CD4-positive, alpha-beta T cell treated with Interferon alpha-2 for 1 hour (primary cell): ENCODE results near the gene AASDHPPT.
"Not testable (repeated sequence)": the region's sequence is repeated elsewhere in the genome, so short reads cannot be mapped to it uniquely, and the experiment has no call there.

Experiments used
- DNase-seq, 2 donors: peaks; one replicate each; pipeline ENCODE4 v3.0.0-alpha.2; 2020 to 2022

AASDHPPT gene, protein sequence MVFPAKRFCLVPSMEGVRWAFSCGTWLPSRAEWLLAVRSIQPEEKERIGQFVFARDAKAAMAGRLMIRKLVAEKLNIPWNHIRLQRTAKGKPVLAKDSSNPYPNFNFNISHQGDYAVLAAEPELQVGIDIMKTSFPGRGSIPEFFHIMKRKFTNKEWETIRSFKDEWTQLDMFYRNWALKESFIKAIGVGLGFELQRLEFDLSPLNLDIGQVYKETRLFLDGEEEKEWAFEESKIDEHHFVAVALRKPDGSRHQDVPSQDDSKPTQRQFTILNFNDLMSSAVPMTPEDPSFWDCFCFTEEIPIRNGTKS

DNA sequence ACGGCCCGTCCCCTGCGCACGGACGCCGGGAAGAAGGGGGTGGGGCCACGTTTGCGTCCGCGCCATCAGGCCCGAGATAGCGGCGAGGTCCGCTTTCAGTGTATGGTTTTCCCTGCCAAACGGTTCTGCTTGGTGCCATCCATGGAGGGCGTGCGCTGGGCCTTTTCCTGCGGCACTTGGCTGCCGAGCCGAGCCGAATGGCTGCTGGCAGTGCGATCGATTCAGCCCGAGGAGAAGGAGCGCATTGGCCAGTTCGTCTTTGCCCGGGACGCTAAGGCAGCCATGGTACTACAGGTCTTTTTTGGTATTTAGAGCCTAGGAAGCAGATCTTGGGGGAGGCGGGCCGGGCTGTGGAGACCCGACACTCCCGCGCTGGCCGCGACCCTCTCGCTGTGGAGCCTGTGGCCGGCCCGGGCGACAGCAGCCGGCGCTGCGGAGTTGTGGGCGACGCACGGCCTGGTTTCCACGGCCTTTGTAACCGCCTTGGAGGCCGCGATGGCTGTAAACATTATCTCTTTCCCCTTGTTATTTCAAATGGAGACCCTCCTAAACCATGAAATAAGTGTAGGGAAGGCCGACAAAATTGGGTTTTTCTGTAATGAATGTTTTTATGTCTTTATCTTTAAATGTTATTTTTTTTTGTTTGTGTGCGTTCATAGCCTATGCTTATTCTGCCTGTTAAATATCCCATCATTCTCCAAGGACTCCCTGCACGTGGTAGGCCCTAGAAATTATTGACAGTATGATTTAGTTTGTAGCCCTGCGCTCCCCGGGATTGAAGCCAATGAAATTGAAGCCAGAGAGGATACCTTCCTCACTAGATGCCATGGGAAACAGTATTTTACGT lies at the start of gene AASDHPPT:
Gene AASDHPPT, plus strand, starts transcription at position 54 of the 847 bp plus-strand sequence. Its CDS starts 49 bp downstream, at position 103.
- DNase-seq = no peak

DNA sequence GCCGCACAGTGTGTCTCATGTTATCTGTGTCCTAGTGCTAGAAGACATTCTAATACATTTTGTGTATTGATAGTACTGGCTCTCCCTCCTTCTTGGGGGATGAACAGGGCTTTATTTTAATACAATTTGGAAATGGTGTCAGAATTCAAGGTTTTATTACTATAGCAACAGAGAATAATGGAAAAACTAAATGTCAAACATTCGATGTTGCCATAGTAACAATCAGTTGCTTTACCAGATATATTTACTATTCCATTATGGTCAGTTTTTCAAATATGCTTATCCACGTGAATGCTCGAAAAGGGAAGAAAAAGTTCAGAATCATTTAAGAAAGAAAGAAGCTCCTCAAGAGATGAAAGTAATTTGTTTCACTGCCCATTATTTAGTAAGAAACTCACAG lies 46.9 kb upstream of the AASDHPPT start:
- no peak for DNase-seq

GRCh38 chr11:106031202-106031810 lies 46.2 kb upstream of the AASDHPPT start:
- no peak for DNase-seq

- DNase-seq = no peak
Observed at GRCh38 chr11:106031936-106032335, 45.5 kb upstream of the AASDHPPT start.

DNA sequence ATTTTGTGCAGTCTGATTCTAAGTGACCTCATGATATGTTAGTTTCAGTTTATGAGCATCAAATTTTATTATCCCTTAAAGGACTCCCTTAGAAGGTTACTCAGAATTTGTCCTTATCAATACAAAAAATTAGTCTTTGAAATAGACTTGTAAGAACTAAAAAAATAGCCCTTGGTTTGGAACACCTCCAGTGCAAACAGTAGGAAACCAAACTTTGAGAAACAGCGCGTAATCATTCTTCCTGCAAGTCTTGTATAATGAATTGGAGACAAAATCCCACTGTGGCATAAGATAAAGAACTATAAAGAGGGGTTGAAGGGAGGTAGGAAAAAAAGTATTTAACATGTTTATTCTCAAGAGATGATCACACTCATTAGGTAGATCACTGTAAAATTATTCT lies 44.6 kb upstream of the AASDHPPT start:
- no peak for DNase-seq

DNA sequence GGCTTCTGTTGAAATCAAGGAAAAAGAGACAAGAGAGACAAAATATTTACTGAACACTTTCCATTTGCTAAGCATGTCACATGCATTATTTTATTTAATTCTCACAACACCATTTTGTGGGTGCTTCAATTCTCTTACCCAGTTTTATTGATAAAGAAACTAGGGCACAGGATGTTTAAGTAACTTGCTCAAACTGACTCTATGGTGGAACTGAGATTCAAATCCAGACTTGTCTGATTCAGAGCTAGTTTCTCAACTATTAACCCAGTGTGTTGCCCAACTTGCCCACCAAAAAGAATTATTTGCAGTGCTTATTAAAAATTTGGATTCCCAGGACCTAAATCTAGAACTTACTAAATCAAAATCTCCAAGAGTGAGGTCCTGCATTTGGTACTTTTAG lies 33.9 kb upstream of the AASDHPPT start:
- DNase-seq = no peak

DNA sequence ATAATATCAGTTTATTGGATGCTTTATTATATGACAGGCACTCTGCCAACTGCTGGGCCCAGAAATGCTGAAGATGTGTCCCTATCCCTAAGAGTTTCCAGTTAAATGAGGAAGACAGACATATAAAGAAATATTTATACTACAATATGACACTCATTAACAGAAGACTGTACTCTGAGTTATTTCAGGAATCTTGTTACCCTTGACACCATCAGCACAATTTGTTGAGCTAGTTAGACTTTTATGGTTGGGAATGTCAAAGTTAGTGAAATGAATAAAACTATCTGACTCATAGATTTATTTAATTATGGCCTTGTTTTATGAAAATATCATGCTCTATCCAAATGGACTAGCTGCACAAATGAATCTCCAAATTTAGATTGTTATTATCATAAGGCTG lies 29.8 kb upstream of the AASDHPPT start:
- DNase-seq = no peak

GRCh38 chr11:106049727-106050476 lies 27.6 kb upstream of the AASDHPPT start:
- no peak for DNase-seq

GRCh38 chr11:106051103-106051502 lies 26.4 kb upstream of the AASDHPPT start:
- no peak for DNase-seq

DNA sequence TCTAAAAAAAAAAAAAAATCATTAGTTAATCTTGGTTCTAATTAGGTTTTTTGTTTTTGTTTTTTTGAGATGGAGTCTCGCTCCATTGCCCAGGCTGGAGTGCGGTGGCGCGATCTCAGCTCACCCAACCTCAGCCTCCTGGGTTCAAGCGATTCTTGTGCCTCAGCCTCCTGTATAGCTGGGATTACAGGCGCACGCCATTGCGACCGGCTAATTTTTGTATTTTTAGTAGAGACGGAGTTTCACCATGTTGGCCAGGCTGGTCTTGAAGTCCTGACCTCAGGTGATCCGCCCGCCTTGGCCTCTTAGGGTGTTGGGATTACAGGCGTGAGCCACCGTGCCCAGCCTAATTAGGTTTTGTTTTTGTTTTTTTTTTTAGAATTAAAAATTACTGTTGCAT lies 19.1 kb upstream of the AASDHPPT start:
- DNase-seq = not testable (repeated sequence)

DNA sequence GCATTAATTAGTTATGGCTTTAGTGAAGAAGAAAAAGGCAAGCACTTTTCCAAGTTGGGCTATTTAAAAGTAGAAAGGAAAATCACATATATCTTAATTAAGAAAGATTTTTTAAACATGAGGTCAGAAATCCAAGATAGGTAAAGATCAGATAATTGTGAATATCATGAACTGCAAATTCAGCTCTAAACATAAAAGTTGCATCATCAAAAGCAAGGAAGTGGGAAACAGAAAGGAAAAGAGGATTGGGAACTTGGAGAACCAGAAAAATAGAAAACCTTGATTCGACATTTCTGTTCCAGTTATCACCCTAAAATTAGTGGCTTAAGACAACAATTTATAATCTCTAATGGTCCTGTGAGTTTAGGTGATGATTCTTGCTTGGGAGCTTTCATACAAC lies 17.8 kb upstream of the AASDHPPT start:
- no peak for DNase-seq

DNA sequence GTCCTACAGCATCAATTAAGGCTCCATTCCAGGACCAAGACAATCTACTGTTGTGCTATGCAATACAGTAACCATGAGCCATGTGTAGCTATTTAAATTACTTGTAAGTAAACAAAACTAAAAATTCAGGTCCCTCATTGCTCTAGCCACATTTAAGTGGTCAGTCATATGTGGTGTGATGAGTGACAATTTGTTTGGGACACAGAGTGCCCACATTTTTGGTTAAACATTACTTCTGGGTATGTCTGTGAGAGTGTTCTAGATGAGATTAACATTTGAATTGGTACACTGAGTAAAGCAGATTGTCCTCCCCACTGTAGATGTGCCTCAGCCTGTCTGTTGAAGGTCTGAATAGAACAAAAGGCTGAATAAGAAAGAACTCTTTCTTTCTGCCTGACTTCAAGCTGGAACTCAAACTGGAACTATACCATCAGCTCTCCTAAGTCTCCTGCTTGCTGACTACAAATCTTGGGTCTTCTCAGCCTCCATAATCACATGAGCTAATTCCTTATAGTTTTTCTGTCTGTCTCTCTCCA lies 16.1 kb upstream of the AASDHPPT start:
- no peak for DNase-seq

- DNase-seq = no peak
Observed at GRCh38 chr11:106061954-106062949, 15.2 kb upstream of the AASDHPPT start.

GRCh38 chr11:106063009-106063408 lies 14.5 kb upstream of the AASDHPPT start:
- no peak for DNase-seq

DNA sequence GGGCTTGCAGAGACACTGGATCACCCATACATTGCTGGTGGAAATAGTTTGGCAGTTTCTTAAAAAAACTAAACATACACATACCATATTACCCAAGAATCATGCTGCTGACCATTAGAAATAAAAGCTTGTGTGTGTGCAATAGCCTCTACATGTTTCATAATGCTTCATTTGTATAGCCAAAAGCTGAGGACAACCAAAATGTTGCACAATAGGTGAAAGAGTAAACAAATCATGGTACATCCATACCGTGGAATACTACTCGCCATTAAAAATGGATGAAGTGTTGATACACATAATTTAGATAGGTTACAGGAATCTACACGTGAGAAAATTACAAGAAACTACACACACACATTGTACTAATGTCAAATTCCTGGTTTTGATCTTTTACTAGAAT lies 6.9 kb upstream of the AASDHPPT start:
- DNase-seq = no peak

GRCh38 chr11:106072804-106073203 lies 4.7 kb upstream of the AASDHPPT start:
- no peak for DNase-seq

DNA sequence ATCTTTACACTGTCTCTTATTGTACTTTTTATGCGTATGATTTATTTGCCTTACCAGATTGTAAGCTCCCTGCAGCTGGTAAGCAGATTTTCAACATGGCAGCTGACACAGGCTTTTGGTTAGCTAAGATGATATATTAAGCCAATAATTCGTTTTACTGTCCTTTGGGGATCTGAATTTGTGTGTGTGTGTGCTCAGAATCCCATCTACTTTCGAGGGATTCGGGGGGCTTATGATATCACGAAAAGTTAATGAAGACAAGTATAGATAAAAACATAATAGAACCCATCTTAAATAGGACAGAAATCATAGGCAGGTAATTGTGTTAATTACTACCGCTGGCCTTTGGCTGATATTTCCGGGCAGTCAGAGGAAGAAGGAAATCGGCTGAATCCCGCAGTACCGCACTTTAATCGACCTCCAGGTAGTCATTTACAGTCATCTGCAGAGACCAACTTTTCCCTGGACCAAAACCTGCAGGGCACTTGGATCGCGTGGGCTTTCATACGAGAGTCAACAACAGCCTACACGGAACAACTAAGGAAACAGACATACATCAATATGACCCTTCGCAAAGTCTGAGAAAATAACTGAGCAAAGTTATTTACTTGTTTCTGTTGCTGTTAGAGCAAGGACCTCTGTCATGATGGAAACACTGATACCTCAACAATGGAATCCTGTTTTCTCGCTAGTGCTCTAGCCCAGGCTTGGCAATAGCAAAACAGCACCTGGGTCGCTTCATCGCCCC lies 1.1 kb upstream of the AASDHPPT start:
- DNase-seq = no peak

GRCh38 chr11:106076919-106077608 lies 398 bp upstream of the AASDHPPT start, which contains the start of gene KBTBD3:
KBTBD3 (minus strand) TSS chr11:106077347; CDS start chr11:106059097, 18,250 bp downstream.
- peak; percentile 98 for DNase-seq

DNA sequence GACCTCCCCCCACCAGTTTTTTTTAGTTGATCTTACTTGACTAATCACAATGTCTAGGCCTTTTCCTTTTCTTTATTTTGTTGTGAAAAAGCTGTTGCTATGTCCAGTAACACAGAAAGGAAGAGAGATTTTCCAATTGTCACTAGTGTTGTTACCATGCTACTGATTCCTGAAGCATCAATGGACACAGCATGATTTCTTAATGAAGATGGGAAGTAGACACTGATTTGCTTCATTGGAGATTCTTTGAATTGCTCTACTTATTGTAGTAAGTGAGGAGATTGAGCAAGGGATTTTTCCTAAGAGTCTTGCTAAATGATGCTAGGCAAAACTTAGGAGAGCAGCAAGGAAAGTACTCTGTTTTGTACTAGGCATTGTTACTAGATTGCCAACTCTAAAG lies 4.6 kb downstream of the AASDHPPT start:
- DNase-seq = no peak

DNA sequence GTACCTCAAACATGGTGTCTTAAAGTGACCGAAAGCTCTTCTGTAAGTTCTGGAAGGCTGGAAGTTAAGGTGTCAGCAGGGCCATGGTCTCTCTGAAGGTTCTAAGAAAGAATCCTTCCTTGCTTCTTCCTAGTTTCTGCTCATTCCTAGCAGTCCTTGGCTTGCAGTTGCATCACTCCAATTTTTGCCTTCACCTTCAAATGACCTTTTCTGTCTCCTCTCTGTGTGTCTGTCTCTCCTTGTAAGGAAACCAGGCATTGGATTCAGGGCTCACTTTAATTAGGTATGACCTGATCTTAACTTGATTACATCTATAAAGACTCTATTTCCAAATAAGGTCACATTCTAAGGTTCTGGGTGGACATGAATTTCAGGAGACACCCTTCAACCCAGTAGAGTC lies 8.7 kb downstream of the AASDHPPT start:
- no peak for DNase-seq
